DMS 273 (cell line): ENCODE data around the gene SH3PXD2A.

Source experiments
- DNase-seq: peaks from one replicate; lab custom pipeline; 2025; ENCODE audit not compliant: unreplicated experiment; lab: John Stamatoyannopoulos, UW

Gene SH3PXD2A

GRCh38 chr10:103552856-103553742, 302.3 kb downstream of the SH3PXD2A start:
- DNase-seq = no peak

DNA sequence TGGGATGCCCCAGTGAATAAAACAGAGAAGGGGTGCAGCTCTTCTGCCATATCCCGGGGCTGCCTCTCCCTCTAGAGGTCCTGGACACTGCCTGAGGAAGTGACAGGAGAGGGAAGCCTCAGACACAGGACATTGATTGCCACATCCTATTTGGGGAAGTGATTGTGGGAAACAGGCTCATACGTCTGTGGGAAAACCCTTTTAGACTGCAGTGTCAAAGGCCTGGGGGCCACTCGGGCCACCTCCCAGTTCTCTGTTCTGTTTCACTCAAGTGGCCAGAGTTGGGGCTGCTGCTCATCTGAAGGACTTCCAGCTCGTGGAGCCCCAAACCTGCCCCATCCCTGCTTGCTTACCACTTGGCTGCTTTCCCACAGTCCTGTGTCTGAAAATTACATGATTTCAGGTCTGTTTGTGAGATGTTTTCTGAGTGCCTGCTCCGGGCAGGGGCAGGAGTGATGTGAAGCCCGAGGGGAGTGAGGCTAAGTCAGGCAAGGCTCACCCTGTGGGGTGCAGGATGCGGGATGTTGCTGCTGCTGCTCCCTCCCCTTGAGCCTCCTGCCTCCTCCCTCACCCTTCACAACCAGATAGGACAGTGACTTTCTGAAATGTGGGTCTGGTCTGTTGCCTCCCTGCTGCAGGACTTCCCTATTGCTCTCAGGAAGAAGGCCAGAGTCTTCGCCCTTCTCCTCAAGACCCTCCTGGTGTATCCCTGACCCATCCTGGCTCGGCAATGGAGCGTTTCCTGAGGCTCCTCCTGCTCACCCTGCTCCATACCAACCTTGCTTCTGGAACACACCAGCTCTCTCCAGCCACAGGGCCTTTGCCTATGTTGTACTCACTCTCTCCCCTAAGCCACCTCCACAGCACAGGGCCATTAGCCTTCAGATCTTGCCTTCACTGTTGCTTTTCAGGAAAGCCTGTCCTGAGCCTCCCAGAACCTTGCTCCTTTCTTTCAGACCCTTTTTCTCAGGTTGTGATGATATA, 303.5 kb downstream of the SH3PXD2A start:
- DNase-seq = no peak

DNA sequence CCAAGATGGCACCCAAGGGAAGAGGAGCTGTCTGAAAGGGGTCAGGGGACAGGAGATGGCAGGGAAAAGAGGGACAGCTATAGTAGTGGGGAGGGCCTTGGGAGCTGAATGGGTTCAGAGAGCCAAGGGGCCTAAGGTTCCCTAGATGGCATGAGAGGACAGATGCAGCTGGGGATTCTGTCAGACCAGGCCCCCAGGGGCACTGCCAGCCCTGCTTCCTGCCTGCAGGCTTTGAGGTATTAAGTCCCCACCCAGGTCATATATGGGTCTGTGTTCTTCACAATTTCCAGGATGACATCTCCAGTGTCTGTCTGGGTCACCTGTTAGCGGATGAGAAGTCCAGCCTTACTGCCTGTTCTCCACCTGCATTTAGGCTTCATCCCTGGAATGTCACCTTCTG, 305.1 kb downstream of the SH3PXD2A start:
- DNase-seq = no peak

GRCh38 chr10:103549349-103549685, 306.1 kb downstream of the SH3PXD2A start:
- no peak for DNase-seq

- no peak for DNase-seq
Observed at GRCh38 chr10:103548581-103549348, 306.6 kb downstream of the SH3PXD2A start.

DNA sequence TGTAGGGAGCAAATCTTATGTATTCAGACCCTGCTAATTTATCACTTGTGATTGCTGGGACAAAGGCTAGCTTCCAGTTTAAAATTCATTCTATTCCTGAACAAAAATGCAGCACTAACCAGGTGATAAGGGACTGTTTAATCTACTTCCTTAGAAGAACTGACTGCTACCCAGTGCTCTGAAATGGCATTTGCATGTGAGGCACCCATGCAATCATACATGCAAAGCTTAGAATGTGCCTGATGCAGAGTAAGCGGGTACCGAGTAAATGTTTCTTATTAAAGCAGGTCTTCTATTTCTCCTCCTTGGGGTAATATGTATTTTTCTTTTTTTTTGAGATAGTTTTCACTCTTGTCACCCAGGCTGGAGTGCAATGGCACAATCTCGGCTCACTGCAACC, 307.4 kb downstream of the SH3PXD2A start:
- no peak for DNase-seq

DNA sequence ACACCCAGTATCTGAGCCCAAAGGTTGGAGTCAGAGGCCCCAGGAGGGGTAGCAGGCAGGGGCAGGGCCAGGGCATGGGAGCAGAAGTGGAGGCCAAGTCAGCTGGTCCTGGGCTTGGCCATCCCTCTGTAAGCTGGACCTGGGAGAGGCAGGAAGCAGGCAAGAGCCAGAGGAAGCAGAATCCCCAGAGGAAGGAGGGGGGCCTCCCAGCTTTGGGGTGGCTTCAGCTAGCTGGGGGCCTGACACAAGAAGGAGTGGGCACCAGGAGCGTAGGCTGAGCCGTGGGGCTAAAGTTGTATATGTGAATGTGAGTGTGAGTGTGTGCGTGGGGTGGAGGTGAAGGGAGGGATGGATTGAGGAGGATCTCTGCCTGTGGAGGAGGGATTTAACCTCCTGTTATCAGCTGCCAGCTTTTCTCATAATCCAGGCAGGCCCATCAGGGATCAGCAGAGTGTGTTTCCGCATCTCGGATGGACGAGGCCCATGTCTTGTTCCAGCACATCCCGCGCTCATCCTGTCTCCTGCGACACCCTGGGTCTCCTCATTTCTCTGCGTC, 307.9 kb downstream of the SH3PXD2A start:
- no peak for DNase-seq

GRCh38 chr10:103546401-103546800, 309.0 kb downstream of the SH3PXD2A start:
- DNase-seq = no peak

- DNase-seq = no peak
Observed at GRCh38 chr10:103545771-103546281, 309.6 kb downstream of the SH3PXD2A start.

DNA sequence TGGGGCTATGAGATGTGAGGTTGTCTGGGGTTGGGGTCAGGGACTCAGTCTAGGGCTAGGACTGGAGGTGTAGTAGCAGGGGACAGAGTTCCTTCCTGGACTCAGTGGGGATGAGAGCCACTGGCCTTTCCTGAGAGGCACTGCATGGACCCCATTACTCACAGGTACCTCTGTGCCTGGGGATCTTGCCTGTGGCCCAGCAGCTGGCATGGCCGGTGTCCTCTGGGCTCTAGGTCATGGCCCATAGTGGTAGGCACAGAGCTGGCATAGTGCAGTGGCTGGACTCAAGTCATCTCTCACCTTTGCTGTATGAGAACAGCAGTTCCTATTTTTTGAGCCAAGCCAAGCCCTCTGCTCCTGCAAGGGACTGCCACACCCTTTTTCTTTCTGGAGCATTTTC, 310.0 kb downstream of the SH3PXD2A start:
- DNase-seq = no peak

DNA sequence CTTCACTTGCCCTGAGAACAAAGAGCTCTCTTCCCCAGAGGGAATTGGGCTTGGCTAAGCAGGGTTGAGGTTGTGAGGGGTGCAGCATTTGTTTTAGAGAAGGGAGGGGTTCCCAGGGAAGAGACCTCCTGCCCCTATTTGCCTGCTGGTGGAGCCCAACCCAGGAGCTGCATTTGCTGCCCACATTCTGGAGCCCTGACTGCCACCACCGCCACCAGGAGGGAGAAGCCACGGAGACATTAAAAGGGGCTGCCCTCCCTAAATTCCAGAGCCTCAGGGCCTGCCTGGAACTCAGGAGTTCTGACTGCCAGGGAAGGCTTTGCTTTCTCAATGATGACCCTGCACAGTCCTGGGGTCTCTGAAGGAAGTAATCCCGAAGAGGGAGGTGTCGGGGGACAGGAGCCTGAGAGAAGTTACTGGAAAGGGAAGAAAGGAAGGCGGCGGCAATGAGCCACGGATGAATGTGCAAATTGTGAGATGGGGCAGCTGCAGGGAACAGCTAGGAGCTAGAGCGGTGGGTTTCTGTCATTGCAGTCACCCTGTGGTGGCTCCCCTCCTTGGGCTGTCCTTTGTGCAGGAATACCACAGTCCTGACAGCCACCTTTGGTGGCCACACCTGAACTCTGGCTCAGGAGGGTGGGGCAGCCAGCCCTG, 310.6 kb downstream of the SH3PXD2A start:
- DNase-seq = no peak
